CD4-positive, alpha-beta T cell treated with Interleukin-10 for 1 hour (primary cell): Measurements from ENCODE around the gene APCDD1L.
"Not testable (repeated sequence)": the region's sequence is repeated elsewhere in the genome, so short reads cannot be mapped to it uniquely, and the experiment has no call there.

Source experiments
- DNase-seq: peaks from one replicate; pipeline ENCODE4 v3.0.0-alpha.2; 2020

Gene APCDD1L

DNA sequence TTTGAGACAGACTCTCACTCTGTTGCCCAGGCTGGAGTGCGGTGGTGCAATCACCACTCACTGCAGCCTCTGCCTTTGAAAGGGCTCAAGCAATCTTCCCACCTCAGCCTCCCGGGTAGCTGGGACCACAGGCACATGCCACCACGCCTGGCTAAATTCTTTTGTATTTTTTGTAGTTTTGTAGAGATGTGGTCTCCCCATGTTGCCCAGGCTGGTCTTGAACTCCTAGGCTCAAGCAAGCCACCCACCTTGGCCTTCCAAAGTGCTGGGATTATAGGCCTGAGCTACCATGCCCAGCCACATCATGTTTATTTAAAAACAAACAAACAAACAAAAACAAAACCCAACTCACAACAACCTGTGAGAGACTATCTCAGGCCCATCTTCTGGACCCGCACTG, 29.7 kb upstream of the APCDD1L start:
- DNase-seq: no peak

DNA sequence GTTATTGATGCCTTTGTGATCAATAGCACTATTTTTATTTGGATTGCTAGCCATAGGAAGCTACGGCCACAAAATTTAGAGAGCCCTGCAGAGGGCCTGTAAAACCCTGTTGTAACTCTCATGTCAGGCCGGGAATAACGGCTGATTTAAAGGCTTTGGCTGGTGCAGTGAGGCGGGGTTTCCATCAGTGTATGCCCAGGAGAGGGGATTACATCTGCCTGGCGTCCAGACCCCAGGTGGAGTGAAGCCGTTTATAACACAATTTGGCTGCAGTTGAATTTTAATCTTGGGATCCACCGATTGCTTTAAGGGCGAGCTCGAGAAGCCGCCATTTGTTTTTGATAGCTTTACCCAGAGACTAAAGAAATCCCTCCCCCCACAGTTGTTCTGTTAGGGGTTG, 29.1 kb upstream of the APCDD1L start:
- DNase-seq: no peak

- no peak for DNase-seq
These were observed 28.1 kb upstream of the APCDD1L start for GRCh38 chr20:58543274-58543673.

DNA sequence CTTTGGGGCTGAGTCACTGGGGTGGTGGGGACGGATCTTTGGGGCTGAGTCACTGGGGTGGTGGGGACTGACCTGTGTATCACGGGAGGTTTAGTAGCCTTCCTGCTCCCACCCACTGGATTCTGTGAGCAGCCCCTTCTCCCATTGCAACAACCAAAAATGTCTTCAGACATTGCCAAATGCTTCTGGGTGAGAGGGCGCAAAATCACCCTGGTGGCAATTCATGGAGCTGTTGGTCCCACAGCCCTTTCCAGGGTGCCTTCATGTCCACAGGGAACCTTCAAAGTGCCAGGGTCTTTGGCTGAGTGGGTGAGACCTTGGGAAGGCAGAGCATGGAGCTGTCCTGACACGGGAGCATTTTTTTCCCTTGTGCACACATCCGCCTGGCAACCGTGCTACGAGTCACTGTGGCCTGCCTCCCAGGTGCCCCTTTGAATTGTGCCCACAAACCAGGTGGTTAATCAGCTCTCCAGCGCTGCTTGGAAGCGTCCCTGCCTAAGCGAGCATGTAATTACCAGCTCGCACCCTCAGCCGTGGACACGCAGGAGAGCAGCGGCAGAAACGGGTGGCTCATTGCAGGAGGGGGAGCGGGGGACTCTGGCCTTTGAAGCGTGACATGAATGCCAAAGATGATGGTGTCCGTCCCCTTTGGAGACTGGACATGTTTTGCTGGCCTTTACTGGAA, 27.4 kb upstream of the APCDD1L start:
- DNase-seq: no peak

DNA sequence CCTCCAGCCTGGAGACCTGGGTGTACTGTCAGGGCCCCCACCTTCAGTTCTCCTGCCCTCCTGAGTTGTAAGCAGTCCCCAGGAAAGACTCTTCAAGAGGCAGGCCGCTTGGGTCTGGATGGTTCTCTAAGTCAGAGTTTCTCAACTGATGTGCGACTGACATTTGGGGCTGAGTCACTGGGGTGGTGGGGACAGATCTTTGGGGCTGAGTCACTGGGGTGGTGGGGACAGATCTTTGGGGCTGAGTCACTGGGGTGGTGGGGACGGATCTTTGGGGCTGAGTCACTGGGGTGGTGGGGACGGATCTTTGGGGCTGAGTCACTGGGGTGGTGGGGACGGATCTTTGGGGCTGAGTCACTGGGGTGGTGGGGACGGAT, 26.8 kb upstream of the APCDD1L start:
- DNase-seq: not testable (repeated sequence)

DNA sequence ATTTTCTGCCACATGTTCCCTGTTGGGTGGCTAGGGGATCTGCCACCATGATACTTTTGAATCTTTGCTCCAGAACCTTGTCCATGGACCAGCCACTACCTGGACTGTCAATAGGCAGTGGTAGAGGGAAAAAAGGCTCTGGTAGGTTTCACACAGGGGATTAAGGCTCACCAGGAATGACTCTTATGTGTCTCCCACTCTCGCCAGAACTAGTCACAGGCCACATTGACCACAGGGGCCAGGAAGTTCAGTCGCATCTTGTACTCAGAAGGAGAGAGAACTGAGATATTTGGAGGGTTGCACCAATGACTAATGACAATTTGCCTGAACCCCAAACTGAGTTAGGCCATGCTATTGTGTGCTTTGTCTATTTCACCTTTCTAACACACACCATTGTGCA, 23.6 kb upstream of the APCDD1L start:
- DNase-seq: no peak

DNA sequence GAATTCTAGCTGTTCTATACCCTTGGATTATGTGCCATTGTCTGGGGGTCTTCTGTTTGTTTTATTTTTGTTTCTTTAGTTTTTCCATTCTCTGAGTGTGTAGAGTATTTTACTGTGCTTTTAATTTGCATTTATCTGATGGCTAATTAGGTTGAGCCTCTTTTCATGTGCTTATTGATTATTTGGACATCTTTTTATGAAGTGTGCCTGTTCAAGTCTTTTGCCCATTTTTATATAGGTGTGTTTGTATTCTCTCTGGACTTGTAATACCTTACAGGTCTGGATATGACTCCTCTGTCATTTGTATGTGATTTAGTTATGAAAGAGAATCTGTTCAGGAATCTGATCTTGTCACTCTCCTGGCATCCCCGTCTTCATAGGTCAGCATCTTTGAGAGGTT, 22.6 kb upstream of the APCDD1L start:
- DNase-seq: no peak

DNA sequence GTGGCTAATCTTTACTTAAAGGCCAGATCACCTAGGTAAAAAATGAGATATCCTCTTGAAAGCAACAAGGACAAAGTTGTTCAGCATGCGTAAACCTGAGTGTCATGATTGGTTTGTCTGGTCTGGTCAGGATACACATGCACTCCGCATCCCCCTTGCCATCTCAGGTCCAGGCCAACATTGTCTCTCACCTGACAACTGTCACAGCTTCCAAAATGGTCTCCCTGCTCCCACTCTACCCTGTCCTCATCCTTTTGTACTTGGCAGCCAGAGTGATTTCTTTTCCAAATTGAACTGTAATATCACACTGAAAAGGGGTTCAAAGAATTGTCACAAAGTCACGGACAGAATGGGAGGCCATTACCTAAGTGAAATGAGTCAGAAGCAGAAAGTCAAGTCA, 21.1 kb upstream of the APCDD1L start:
- no peak for DNase-seq

DNA sequence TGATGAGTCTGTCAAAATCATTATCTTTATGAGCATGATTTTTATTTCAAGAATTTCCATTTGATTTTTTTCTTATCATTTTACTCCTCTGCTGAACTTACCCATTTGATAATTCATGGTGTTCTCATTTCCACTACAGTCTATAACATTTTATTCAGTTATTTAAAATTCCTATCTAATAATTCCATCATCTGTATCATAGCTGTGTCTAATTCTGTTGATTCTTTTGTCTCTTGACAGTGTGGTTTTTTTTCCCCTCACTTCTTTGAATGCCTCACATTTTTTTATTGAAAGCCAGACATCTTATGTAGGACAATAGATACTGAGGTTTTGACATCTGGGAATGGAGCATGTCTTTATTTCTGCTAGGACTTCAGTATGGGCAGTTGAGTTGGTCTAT, 16.5 kb upstream of the APCDD1L start:
- DNase-seq: no peak

DNA sequence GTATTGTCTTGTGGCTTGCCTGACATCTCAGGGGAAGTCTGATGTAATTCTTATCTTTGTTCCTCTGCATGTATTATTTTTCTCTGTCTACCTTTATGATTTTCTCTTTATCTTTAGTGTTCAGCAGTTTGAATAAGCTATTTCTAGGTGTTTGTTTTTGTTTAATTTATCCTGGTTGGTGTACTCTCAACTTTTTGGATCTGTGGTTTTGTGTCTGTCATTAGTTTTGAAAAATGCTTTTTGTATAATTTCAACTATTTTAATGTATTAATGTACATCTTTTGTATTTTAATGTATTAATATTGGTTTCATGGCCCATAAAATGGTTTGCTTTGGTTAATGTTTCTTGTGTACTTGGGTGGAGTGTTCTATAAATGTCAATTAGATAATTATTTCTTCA, 15.9 kb upstream of the APCDD1L start:
- DNase-seq: no peak

GRCh38 chr20:58528412-58528811, 13.2 kb upstream of the APCDD1L start:
- no peak for DNase-seq

- no peak for DNase-seq
These were observed 11.2 kb upstream of the APCDD1L start for GRCh38 chr20:58526411-58526810.

DNA sequence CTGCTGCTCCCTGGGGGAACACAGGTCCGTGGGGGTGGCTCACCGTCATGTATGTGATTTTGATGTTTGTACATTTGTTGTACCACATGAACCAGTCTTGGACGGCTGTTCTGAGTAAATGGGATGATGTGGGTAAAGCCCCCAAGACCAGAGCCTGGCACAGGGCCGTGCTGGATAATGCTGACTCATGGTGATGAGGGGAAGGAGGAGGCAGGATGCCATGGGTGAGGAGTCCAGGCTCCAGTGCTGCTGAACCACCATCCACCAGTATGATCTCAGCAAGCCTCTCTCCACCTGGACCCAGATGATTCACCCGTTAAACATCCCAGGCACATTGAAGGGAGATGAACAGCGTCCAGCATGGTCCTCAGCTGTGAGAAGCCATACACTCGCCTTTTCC, 9.6 kb upstream of the APCDD1L start:
- DNase-seq: no peak

DNA sequence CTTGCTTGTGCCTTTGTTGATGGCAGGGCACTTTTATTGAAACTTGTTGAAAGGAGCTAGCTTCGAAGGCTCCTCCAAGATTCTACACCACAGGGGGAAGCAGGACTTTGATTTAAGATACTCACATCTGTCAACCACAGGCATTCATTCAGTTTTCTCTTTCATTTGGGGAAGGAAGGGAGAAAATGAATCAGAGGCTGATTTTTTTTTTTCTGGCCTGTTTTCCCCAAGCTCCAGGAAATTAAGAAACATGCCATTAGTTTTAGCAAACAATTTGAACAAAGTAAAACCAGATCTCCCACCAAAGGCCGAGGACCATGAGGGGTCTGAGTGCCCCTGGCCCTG, 8.7 kb upstream of the APCDD1L start:
- DNase-seq: no peak

- no peak for DNase-seq
These were observed 8.1 kb upstream of the APCDD1L start for GRCh38 chr20:58523072-58523970.

GRCh38 chr20:58522666-58523065, 7.5 kb upstream of the APCDD1L start:
- no peak for DNase-seq

DNA sequence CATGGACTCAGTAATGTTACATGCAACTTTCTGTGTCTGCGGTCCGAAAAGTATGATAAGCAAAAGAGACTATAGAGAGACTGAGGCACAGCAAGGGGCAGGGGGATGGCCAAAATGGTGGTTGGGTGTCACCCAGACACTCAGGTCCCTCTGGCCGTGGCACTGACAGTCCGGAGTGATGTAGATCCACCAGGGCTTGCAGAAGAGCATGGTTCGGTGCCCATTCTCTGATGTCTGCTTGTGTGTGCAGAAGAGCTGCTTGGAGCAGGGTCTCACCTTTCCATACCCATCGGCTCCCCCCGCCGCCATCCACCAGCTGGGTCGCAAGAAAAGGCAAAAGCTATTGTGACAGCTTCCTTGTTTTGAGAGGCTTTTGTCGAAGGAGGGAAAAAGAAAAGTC, 6.6 kb upstream of the APCDD1L start:
- DNase-seq: no peak

DNA sequence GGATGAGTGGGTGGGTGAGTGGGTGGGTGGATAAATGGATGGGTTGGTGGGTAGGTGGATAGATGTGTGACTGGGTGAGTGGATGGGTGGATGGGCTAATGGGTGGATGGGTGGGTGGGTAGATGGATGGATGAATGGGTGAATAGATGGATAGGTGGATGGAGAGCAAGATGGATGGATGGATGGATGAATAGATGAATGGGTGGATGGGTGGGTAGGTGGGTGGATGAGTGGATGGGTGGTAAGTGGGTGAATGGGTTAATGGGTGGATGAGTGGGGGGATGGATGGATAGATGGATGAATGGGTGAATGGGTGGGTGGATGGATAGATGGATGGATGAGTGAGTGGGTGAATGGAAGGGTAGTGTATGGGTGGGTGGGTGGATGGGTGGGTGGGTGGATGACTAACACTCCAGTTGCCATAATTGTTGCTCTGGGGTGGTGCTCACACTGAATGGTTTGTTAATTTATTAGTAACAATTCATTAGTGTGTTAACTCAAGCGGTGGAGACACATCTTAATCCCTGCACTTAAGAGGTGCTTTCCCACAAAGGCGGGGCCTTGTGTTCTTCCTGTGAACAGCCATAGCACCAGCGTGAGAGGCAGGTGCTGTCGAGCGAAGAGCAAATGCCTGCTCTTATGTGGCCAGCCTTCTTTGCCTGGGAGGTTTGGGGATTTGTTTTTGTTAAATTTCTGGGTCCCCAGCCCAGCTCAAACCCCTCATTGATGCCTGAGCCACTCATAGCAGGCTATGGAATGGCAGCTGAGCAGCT, 4.9 kb upstream of the APCDD1L start:
- DNase-seq: no peak

DNA sequence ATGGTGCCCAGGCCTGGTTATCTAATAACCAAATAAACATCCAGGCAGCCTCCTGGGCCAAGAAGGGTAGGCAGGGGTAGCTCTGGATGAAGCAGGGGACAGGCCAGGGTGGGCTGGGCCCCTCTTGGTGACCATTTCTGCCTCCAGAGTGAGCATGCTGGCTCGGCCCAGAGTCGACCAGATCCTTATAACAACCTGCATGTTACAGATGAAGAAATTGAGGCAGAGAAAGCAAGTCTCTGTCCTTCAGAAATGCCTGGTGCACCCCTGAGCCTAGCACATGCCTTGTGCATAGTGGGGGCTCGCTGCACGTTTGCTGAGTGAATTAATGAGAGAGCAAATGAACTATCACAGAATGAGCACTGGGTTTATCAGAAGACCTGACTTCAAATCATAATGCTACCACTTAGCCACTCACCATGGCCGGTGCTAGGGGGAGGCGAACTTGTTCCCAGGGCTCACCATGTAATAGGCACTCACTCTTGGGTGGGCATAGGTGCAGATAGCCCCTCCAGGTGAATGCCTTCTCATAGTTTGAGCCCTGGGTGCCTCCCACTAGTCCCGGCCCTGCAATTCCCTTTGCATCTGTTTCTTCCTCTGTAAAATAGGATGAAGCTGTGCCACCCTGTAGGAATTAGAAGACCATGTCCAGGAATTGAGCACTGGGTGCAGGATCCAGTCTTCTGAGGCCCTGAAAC, 3.8 kb upstream of the APCDD1L start:
- DNase-seq: no peak

- DNase-seq: no peak
These were observed 3.2 kb upstream of the APCDD1L start for GRCh38 chr20:58518387-58518786.

DNA sequence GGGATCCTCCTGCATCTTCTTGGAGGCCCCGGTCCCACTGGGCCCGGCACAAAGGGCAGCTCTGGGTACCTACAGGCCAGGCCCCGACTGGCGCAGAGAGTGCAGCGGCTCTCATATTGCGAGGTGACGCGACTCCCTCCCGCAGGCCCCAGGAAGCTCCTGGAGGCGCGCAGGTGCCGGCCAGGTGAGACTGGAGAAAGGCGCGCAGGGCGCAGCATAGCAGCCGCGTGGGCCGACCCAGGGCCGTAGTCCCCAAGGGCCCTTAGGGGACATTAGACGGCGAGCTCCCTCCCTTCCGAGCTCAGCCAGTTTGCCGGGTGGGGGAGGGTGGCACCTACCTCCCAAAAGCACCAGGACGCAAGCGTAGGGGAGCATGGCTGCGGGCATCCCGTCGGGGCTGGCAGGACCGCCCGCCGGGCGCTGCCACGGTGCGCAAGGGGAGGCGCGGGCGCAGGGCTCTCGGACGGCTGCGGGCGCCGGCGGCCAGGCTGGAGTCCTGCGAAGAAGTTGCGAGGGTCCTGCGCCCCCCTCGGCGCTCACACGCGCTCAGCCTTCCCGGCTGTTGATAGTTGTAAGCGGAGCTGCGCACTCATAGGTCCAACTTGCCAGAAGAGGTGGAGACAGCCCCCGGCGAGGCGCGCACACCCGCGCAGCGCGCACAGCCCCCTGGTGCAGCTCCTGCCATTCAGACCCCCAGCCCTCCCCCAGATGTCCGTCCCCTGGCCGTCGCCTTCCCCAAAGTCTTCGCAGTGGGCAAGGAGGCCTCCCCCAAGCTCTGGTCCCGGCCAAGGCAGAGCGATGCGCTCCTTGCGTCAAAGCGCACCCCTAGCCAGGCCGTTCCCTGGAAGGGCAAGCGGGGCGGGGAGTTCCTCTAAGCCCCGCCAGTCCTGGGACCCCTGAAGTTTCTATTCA, 622 bp downstream of the APCDD1L start:
- no peak for DNase-seq
